MCF 10A (cell line): ENCODE results near the gene HDAC6. TPM values are rescaled to one million over a fixed set of nuclear protein-coding genes. Genes with fewer than 3 reads are reported as not detected.
"Not testable (repeated sequence)": the region's sequence is repeated elsewhere in the genome, so short reads cannot be mapped to it uniquely, and the experiment has no call there.

Experiments
- BruUV-seq: library from RNA; stranded (reverse); fragments of 400-500 nt; replicated peaks from 2 replicates; lab custom pipeline; 2021; lab: Mats Ljungman, UMichigan
- CTCF ChIA-PET: fragments of 300-600 bp; sonication (Branson Sonifier 250); formaldehyde crosslinking; extraction: SDS; loops from one replicate; lab custom pipeline; 2021; ENCODE audit warnings: antibody characterized with exemption, inconsistent platforms; lab: Yijun Ruan, JAX
- POLR2A ChIA-PET: fragments of 300-600, 350-650 bp; sonication (Branson Sonifier 250); formaldehyde crosslinking; extraction: SDS; loops from one replicate; lab custom pipeline; 2020; ENCODE audit warnings: antibody characterized with exemption, inconsistent platforms; lab: Yijun Ruan, JAX
- DNase-seq: peaks from one replicate; pipeline ENCODE4 v3.0.0-alpha.2; 2018; ENCODE audit not compliant: unreplicated experiment
- H3K27ac Mint-ChIP-seq: one replicate; pipeline ENCODE4 v1.8.0; 2022; ENCODE audit warnings: mild to moderate bottlenecking, low read depth, mixed read lengths; ENCODE audit not compliant: unreplicated experiment
- H3K27me3 Mint-ChIP-seq: one replicate; pipeline ENCODE4 v1.8.0; 2022; ENCODE audit warnings: mixed read lengths; ENCODE audit not compliant: insufficient read depth, unreplicated experiment
- H3K36me3 Mint-ChIP-seq: one replicate; pipeline ENCODE4 v1.8.0; 2022; ENCODE audit warnings: mild to moderate bottlenecking, moderate library complexity, mixed read lengths; ENCODE audit not compliant: insufficient read depth, unreplicated experiment
- H3K4me1 Mint-ChIP-seq: one replicate; pipeline ENCODE4 v1.8.0; 2022; ENCODE audit warnings: mixed read lengths; ENCODE audit not compliant: insufficient read depth, unreplicated experiment
- H3K4me3 Mint-ChIP-seq: one replicate; pipeline ENCODE4 v1.8.0; 2022; ENCODE audit warnings: mild to moderate bottlenecking, moderate library complexity, mixed read lengths; ENCODE audit not compliant: unreplicated experiment
- H3K9me3 Mint-ChIP-seq: one replicate; pipeline ENCODE4 v1.8.0; 2022; ENCODE audit warnings: mixed read lengths; ENCODE audit not compliant: unreplicated experiment
- CTCF ChIP-seq: fragments of 200-600 bp; IDR thresholded peaks from one replicate; pipeline ENCODE4 v1.8.0; 2022; ENCODE audit warnings: antibody characterized with exemption, mild to moderate bottlenecking; ENCODE audit not compliant: unreplicated experiment
- intact Hi-C: fragments of 100-400 bp; cut with micrococcal nuclease; formaldehyde crosslinking; loops from 2 replicates; pipeline ENCODE4 v1.14.1; 2022
- total RNA-seq: library from RNA; stranded (reverse); gene quantifications from 2 replicates; pipeline ENCODE4 v1.2.3, GENCODE V29; 2022

Gene HDAC6
- total RNA-seq, 1 experiment from 2014 or later: 45.1 TPM

GRCh38 chrX:48816014-48816810, 14.3 kb downstream of the HDAC6 start:
- TF ChIP-seq CTCF: no peak
- BruUV-seq: no TSS peak
- Mint-ChIP-seq H3K9me3 (peaks cover 8% of the 10 kb centered on the region), H3K27ac (no peak overlapping the region), H3K27me3 (no peaks in the 10 kb centered on the region), H3K36me3 (peaks cover 36% of the 10 kb centered on the region), H3K4me3 (no peak overlapping the region), H3K4me1 (no peaks in the 10 kb centered on the region)
- CTCF ChIA-PET: interaction anchor here (0.7 to 0.9 kb wide), 2 partner anchors 18 to 451 kb away, joined by 3 to 4 read pairs; no protein-coding TSS in a partner anchor
- DNase-seq: no peak
- intact Hi-C loops: no loop called here
- POLR2A ChIA-PET: no interaction called here

GRCh38 chrX:48818098-48818497, 16.2 kb downstream of the HDAC6 start:
- Mint-ChIP-seq H3K4me1 (no peaks in the 10 kb centered on the region), H3K9me3 (peaks cover 8% of the 10 kb centered on the region), H3K36me3 (peaks cover 33% of the 10 kb centered on the region), H3K27me3 (no peaks in the 10 kb centered on the region), H3K4me3 (no peak overlapping the region), H3K27ac (no peak overlapping the region)
- ChIA-PET CTCF (no interaction called here), POLR2A (no interaction called here)
- intact Hi-C loops: no loop called here
- no peak for DNase-seq
- no TSS peak for BruUV-seq
- TF ChIP-seq CTCF: no peak

- no TSS peak for BruUV-seq
- ChIA-PET CTCF (no interaction called here), POLR2A (no interaction called here)
- Mint-ChIP-seq H3K36me3 (peaks cover 33% of the 10 kb centered on the region), H3K9me3 (peaks cover 8% of the 10 kb centered on the region), H3K27me3 (no peaks in the 10 kb centered on the region), H3K4me3 (no peak overlapping the region), H3K4me1 (no peaks in the 10 kb centered on the region), H3K27ac (no peak overlapping the region)
- DNase-seq: no peak
- intact Hi-C loops: no loop called here
- no peak for TF ChIP-seq CTCF
These were observed 17.0 kb downstream of the HDAC6 start for GRCh38 chrX:48818866-48819265.

- BruUV-seq, CTCF ChIA-PET, H3K4me1 Mint-ChIP-seq, intact Hi-C loops, H3K9me3 Mint-ChIP-seq, H3K27me3 Mint-ChIP-seq, DNase-seq, POLR2A ChIA-PET, H3K27ac Mint-ChIP-seq, H3K4me3 Mint-ChIP-seq: not testable (repeated sequence)
- H3K36me3 Mint-ChIP-seq: peaks cover 33% of the 10 kb centered on the region
These were observed 17.5 kb downstream of the HDAC6 start for GRCh38 chrX:48819394-48819793.
